GM23338 (cell line): Measurements from ENCODE around the gene DMTF1. TPM values are rescaled to one million over a fixed set of nuclear protein-coding genes. Genes with fewer than 3 reads are reported as not detected.

Experiments used
- ATAC-seq: fragments of 200-7000 bp; cut with Tn5 transposase; 3 replicates; pipeline ENCODE4 v1.9.1; 2020
- DNase-seq: peaks from one replicate; pipeline ENCODE4 v3.0.0-alpha.2; 2015; ENCODE audit warnings: low spot score
- H2AFZ ChIP-seq: fragments of 200-600 bp; sonication (generic); 2 replicates; pipeline ENCODE4 v1.8.0; 2016; ENCODE audit warnings: antibody characterized with exemption, mild to moderate bottlenecking, moderate library complexity
- H3F3A ChIP-seq: fragments of 200-600 bp; sonication (generic); replicated peaks from 2 replicates; pipeline ENCODE4 v1.8.0; 2017; ENCODE audit warnings: antibody characterized with exemption, mixed run types, low read depth
- H3K27ac ChIP-seq: fragments of 200-600 bp; sonication (generic); 2 replicates; pipeline ENCODE4 v1.6.1; 2016; ENCODE audit warnings: low read depth
- H3K27me3 ChIP-seq: fragments of 200-600 bp; sonication (generic); 2 replicates; pipeline ENCODE4 v1.8.0; 2016; ENCODE audit warnings: mild to moderate bottlenecking, mixed run types, moderate library complexity; ENCODE audit not compliant: insufficient read depth
- H3K36me3 ChIP-seq: fragments of 200-600 bp; sonication (generic); 2 replicates; pipeline ENCODE4 v1.8.0; 2016; ENCODE audit warnings: mild to moderate bottlenecking; ENCODE audit not compliant: insufficient read depth
- H3K4me1 ChIP-seq: fragments of 200-600 bp; sonication (generic); 2 replicates; pipeline ENCODE4 v1.8.0; 2016; ENCODE audit warnings: mild to moderate bottlenecking, moderate library complexity; ENCODE audit not compliant: insufficient read depth
- H3K4me2 ChIP-seq: fragments of 200-600 bp; sonication (generic); 2 replicates; pipeline ENCODE4 v1.7.1; 2017; ENCODE audit warnings: mixed run types
- H3K4me3 ChIP-seq: fragments of 200-600 bp; sonication (generic); 2 replicates; pipeline ENCODE4 v1.6.1; 2016; ENCODE audit warnings: mixed run types
- H3K79me2 ChIP-seq: fragments of 200-600 bp; sonication (generic); replicated peaks from 2 replicates; pipeline ENCODE4 v1.8.0; 2017; ENCODE audit warnings: mild to moderate bottlenecking; ENCODE audit not compliant: insufficient read depth
- H3K9me2 ChIP-seq: fragments of 200-600 bp; sonication (generic); 2 replicates; pipeline ENCODE4 v1.8.0; 2017; ENCODE audit not compliant: insufficient read depth
- H4K20me1 ChIP-seq: fragments of 200-600 bp; sonication (generic); replicated peaks from 2 replicates; pipeline ENCODE4 v1.8.0; 2017; ENCODE audit warnings: mild to moderate bottlenecking; ENCODE audit not compliant: insufficient read depth
- H3K27ac Mint-ChIP-seq: 2 replicates; pipeline ENCODE4 v1.8.0; 2020; ENCODE audit warnings: inconsistent platforms, mild to moderate bottlenecking, moderate library complexity, mixed read lengths
- H3K27me3 Mint-ChIP-seq: 3 replicates; pipeline ENCODE4 v1.8.0; 2022; ENCODE audit warnings: low read depth, mild to moderate bottlenecking, moderate library complexity, mixed read lengths, inconsistent platforms; ENCODE audit not compliant: insufficient read depth, poor library complexity
- H3K36me3 Mint-ChIP-seq: 3 replicates; pipeline ENCODE4 v1.8.0; 2021; ENCODE audit warnings: low read depth, mild to moderate bottlenecking, inconsistent platforms, moderate library complexity, mixed read lengths
- H3K4me1 Mint-ChIP-seq: 3 replicates; pipeline ENCODE4 v1.8.0; 2020; ENCODE audit warnings: mild to moderate bottlenecking, inconsistent platforms, mixed read lengths
- H3K4me3 Mint-ChIP-seq: 3 replicates; pipeline ENCODE4 v1.8.0; 2021; ENCODE audit warnings: moderate library complexity, mild to moderate bottlenecking, inconsistent platforms, mixed read lengths
- H3K9me3 Mint-ChIP-seq: 3 replicates; pipeline ENCODE4 v1.8.0; 2020; ENCODE audit warnings: moderate library complexity, mild to moderate bottlenecking, inconsistent platforms, mixed read lengths
- EZH2phosphoT487 ChIP-seq: fragments of 200-600 bp; sonication (generic); IDR thresholded peaks from one replicate; pipeline ENCODE4 v1.8.1; 2018; ENCODE audit warnings: antibody characterized with exemption; ENCODE audit not compliant: unreplicated experiment
- JUNB ChIP-seq: IDR thresholded peaks from one replicate; pipeline ENCODE4 v1.6.1; 2016; ENCODE audit warnings: antibody characterized with exemption; ENCODE audit not compliant: unreplicated experiment
- NANOG ChIP-seq: IDR thresholded peaks from 2 replicates; pipeline ENCODE4 v1.6.1; 2016; ENCODE audit warnings: antibody characterized with exemption, borderline replicate concordance
- ZNF114 ChIP-seq: fragments of 250-450 bp; sonication (Bioruptor Pico); IDR thresholded peaks from 2 replicates; pipeline ENCODE4 v1.5.0; 2020; ENCODE audit warnings: mild to moderate bottlenecking, moderate library complexity
- polyA plus RNA-seq: library from polyadenylated mRNA; unstranded; fragments of >200 nt; fragmentation: Nextera tagmentation; extraction: Ambion mirVana; gene quantifications from 2 replicates; pipeline ENCODE4 v1.2.1, GENCODE V29; 2016
- total RNA-seq: library from RNA; depleted of rRNA; stranded (reverse); fragments of >200 nt; shearing (Covaris generic); gene quantifications from 2 replicates; pipeline ENCODE4 v1.2.3, GENCODE V29; 2014
- TF ChIP-seq, protein P1 (sequence below): fragments of 250-450 bp; sonication (Bioruptor Pico); IDR thresholded peaks from 2 replicates; pipeline ENCODE4 v1.5.0; 2020; ENCODE audit warnings: mild to moderate bottlenecking, moderate library complexity
- TF ChIP-seq, protein P2 (sequence below), 2 experiments: fragments of 200-600 bp in 1 of 2; sonication (generic) in 1 of 2; conservative IDR thresholded peaks; 2 replicates each; pipeline versions ENCODE4 v1.5.1 to v1.6.1; 2016 to 2017; ENCODE audit warnings: antibody characterized with exemption in 2 of 2, low read depth in 2 of 2, mild to moderate bottlenecking in 2 of 2, moderate library complexity in 1 of 2
- TF ChIP-seq, protein P3 (sequence below): IDR thresholded peaks from one replicate; pipeline ENCODE4 v1.6.1; 2018; ENCODE audit warnings: antibody characterized with exemption; ENCODE audit not compliant: unreplicated experiment
- TF ChIP-seq, protein P4 (sequence below): IDR thresholded peaks from 2 replicates; pipeline ENCODE4 v1.6.1; 2016; ENCODE audit warnings: antibody characterized with exemption

Gene DMTF1
- total and polyA plus RNA-seq, 2 experiments from 2014 or later = 60.4 to 114 TPM

DNA sequence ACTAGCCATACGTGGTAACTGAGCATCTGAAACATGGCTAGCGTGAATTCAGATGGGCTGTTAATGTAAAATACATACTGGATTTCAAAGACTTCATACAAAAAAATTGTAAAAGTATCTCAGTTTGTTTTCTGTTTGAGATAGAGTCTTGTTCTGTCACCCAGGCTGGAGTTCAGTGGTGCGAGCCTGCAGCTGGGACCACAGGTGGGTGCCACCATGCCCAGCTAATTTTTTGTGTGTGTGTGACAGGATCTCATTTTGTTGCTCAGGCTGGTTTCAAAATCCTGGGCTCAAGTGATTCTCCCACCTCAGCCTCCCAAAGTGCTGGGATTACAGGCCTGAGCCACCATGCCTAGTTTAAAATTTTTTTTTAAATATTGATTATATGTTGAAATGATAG is 62.8 kb downstream of the DMTF1 start (continued):
- TF ChIP-seq NANOG = no peak

DNA sequence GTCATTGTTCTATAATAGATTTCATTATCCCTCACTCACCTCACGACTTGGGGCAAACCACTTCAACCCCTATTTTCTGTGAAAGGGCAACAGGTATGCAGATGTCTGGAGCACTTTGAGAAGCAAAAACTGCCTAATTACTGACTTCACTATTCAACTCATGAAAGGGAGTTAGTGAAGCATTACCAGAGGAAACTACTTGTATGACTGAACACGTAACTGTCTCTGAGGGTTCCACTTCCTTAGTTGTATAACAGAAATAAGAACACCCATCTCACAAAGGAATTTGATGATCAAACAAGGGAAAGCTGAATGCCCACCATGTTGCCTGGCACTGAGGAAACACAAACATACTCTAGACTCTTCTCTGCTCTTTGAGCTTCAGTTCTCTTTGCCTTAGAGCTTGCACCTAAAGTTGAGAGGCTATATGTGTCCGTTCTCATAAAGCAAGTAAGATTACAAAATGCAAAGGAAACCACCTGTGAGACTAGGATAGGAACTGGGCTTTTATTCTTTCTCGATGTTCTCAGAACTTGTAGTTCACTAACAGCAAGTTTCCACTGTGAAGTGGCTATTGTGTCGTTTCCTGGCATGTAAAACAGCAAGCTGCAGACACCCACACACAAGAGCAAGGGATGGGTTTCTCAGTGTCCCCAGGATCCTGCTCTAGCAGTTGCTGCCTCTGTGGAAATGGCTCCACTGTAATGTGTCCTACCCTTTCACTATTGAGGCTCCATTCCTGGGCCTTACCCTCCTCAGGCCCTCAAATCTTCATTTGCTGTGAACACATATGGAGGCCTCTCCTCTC is 64.7 kb downstream of the DMTF1 start:
- Histone ChIP-seq H3K27me3 (peaks cover 14% of the 10 kb centered on the region), H3K27ac (no peak overlapping the region), H2AFZ (no peak overlapping the region), H3K4me3 (no peak overlapping the region), H3K4me1 (peaks cover 14% of the 10 kb centered on the region), H3F3A (no peaks in the 10 kb centered on the region), H3K4me2 (no peak overlapping the region), H3K36me3 (no peaks in the 10 kb centered on the region), H3K9me2 (no peaks in the 10 kb centered on the region), H4K20me1 (peaks cover 25% of the 10 kb centered on the region), H3K79me2 (peaks cover 68% of the 10 kb centered on the region)
- peaks cover 3% of the 10 kb centered on the region; the same call in 2 of the 3 replicates for H3K9me3 Mint-ChIP-seq
- peaks cover 15% of the 10 kb centered on the region for H3K36me3 Mint-ChIP-seq
- H3K4me3 Mint-ChIP-seq = no peak overlapping the region
- H3K27ac Mint-ChIP-seq = no peak overlapping the region
- DNase-seq = no peak
- TF ChIP-seq, protein P1, sequence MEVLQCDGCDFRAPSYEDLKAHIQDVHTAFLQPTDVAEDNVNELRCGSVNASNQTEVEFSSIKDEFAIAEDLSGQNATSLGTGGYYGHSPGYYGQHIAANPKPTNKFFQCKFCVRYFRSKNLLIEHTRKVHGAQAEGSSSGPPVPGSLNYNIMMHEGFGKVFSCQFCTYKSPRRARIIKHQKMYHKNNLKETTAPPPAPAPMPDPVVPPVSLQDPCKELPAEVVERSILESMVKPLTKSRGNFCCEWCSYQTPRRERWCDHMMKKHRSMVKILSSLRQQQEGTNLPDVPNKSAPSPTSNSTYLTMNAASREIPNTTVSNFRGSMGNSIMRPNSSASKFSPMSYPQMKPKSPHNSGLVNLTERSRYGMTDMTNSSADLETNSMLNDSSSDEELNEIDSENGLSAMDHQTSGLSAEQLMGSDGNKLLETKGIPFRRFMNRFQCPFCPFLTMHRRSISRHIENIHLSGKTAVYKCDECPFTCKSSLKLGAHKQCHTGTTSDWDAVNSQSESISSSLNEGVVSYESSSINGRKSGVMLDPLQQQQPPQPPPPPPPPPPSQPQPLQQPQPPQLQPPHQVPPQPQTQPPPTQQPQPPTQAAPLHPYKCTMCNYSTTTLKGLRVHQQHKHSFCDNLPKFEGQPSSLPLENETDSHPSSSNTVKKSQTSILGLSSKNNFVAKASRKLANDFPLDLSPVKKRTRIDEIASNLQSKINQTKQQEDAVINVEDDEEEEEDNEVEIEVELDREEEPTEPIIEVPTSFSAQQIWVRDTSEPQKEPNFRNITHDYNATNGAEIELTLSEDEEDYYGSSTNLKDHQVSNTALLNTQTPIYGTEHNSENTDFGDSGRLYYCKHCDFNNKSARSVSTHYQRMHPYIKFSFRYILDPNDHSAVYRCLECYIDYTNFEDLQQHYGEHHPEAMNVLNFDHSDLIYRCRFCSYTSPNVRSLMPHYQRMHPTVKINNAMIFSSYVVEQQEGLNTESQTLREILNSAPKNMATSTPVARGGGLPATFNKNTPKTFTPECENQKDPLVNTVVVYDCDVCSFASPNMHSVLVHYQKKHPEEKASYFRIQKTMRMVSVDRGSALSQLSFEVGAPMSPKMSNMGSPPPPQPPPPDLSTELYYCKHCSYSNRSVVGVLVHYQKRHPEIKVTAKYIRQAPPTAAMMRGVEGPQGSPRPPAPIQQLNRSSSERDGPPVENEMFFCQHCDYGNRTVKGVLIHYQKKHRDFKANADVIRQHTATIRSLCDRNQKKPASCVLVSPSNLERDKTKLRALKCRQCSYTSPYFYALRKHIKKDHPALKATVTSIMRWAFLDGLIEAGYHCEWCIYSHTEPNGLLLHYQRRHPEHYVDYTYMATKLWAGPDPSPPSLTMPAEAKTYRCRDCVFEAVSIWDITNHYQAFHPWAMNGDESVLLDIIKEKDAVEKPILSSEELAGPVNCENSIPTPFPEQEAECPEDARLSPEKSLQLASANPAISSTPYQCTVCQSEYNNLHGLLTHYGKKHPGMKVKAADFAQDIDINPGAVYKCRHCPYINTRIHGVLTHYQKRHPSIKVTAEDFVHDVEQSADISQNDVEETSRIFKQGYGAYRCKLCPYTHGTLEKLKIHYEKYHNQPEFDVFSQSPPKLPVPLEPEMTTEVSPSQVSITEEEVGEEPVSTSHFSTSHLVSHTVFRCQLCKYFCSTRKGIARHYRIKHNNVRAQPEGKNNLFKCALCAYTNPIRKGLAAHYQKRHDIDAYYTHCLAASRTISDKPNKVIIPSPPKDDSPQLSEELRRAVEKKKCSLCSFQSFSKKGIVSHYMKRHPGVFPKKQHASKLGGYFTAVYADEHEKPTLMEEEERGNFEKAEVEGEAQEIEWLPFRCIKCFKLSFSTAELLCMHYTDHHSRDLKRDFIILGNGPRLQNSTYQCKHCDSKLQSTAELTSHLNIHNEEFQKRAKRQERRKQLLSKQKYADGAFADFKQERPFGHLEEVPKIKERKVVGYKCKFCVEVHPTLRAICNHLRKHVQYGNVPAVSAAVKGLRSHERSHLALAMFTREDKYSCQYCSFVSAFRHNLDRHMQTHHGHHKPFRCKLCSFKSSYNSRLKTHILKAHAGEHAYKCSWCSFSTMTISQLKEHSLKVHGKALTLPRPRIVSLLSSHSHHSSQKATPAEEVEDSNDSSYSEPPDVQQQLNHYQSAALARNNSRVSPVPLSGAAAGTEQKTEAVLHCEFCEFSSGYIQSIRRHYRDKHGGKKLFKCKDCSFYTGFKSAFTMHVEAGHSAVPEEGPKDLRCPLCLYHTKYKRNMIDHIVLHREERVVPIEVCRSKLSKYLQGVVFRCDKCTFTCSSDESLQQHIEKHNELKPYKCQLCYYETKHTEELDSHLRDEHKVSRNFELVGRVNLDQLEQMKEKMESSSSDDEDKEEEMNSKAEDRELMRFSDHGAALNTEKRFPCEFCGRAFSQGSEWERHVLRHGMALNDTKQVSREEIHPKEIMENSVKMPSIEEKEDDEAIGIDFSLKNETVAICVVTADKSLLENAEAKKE (CRISPR knock-in tag) = no peak
- TF ChIP-seq JUNB (no peak), EZH2phosphoT487 (no peak), ZNF114 (no peak)
- TF ChIP-seq, protein P2, sequence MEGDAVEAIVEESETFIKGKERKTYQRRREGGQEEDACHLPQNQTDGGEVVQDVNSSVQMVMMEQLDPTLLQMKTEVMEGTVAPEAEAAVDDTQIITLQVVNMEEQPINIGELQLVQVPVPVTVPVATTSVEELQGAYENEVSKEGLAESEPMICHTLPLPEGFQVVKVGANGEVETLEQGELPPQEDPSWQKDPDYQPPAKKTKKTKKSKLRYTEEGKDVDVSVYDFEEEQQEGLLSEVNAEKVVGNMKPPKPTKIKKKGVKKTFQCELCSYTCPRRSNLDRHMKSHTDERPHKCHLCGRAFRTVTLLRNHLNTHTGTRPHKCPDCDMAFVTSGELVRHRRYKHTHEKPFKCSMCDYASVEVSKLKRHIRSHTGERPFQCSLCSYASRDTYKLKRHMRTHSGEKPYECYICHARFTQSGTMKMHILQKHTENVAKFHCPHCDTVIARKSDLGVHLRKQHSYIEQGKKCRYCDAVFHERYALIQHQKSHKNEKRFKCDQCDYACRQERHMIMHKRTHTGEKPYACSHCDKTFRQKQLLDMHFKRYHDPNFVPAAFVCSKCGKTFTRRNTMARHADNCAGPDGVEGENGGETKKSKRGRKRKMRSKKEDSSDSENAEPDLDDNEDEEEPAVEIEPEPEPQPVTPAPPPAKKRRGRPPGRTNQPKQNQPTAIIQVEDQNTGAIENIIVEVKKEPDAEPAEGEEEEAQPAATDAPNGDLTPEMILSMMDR (conservative IDR thresholded peaks at IDR 0.05; ENCODE audit: low read depth in 2 of 2) = no peak
- TF ChIP-seq, protein P3, sequence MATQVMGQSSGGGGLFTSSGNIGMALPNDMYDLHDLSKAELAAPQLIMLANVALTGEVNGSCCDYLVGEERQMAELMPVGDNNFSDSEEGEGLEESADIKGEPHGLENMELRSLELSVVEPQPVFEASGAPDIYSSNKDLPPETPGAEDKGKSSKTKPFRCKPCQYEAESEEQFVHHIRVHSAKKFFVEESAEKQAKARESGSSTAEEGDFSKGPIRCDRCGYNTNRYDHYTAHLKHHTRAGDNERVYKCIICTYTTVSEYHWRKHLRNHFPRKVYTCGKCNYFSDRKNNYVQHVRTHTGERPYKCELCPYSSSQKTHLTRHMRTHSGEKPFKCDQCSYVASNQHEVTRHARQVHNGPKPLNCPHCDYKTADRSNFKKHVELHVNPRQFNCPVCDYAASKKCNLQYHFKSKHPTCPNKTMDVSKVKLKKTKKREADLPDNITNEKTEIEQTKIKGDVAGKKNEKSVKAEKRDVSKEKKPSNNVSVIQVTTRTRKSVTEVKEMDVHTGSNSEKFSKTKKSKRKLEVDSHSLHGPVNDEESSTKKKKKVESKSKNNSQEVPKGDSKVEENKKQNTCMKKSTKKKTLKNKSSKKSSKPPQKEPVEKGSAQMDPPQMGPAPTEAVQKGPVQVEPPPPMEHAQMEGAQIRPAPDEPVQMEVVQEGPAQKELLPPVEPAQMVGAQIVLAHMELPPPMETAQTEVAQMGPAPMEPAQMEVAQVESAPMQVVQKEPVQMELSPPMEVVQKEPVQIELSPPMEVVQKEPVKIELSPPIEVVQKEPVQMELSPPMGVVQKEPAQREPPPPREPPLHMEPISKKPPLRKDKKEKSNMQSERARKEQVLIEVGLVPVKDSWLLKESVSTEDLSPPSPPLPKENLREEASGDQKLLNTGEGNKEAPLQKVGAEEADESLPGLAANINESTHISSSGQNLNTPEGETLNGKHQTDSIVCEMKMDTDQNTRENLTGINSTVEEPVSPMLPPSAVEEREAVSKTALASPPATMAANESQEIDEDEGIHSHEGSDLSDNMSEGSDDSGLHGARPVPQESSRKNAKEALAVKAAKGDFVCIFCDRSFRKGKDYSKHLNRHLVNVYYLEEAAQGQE = no peak
- TF ChIP-seq, protein P4, sequence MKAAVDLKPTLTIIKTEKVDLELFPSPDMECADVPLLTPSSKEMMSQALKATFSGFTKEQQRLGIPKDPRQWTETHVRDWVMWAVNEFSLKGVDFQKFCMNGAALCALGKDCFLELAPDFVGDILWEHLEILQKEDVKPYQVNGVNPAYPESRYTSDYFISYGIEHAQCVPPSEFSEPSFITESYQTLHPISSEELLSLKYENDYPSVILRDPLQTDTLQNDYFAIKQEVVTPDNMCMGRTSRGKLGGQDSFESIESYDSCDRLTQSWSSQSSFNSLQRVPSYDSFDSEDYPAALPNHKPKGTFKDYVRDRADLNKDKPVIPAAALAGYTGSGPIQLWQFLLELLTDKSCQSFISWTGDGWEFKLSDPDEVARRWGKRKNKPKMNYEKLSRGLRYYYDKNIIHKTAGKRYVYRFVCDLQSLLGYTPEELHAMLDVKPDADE = no peak
- ATAC-seq = no peak
- H3K27me3 Mint-ChIP-seq = peaks cover 20% of the 10 kb centered on the region
- peaks cover 21% of the 10 kb centered on the region for H3K4me1 Mint-ChIP-seq
